Measurements from ENCODE around the gene LEMD1. TPM values are rescaled to one million over a fixed set of nuclear protein-coding genes. Genes with fewer than 3 reads are reported as not detected.

LEMD1 gene
- total RNA-seq, 1 experiment from 2014 or later, result not detected

DNA sequence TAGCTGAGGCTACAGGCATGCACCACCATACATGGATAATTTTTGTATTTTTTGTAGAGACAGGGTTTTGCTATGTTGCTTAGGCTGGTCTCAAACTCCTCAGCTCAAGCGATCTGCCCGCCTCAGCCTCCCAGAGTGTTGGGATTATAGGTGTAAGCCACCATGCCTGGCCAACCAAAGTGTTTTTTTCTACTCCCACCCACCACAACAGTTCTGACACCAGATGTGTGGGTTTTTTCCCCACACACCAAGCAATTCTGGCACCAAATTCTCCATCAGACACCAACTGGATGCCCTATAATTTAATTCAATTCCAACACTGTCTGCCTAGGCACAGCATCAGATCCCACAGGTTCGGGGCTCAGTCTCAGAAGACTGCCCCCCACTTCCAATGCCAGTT is 44.5 kb downstream of the LEMD1 start:
- intact Hi-C loops (cut with micrococcal nuclease; ENCODE audit: unreplicated experiment) (no loop called here), in situ Hi-C loops (cut with HindIII; ENCODE audit: low pct_unique_long_range_greater_than_20kb, low sequenced_read_pairs) (no loop called here)
- ChIA-PET POLR2A (no interaction called here), CTCF (no interaction called here)
- no peak for DNase-seq (ENCODE audit: low read depth, low spot score)
- H3K27me3 ChIP-seq (ENCODE audit: control insufficient read depth, insufficient read depth, low read length), result 0 out of 2 replicates have a peak, but pooled peaks cover 2% of the 10 kb centered on the region
- H3K4me3 ChIP-seq (ENCODE audit: low read depth in 2 of 2, low read length in 2 of 2), result no peak overlapping the region
- no peaks in the 10 kb centered on the region for H3K36me3 ChIP-seq (ENCODE audit: control insufficient read depth, insufficient read depth, low read length)
- ATAC-seq, result no peak
- H3K4me1 ChIP-seq (ENCODE audit: control insufficient read depth, insufficient read depth, low read length), result no peaks in the 10 kb centered on the region
- no peaks in the 10 kb centered on the region for H3K9me3 ChIP-seq (ENCODE audit: control insufficient read depth, insufficient read depth, low read depth, low read length)
- no TSS peak for BruUV-seq (replicated peaks)
- H3K27ac ChIP-seq (ENCODE audit: low read length), result no peak overlapping the region
- TF ChIP-seq POLR2AphosphoS5 (IDR thresholded peaks at IDR 0.05; ENCODE audit: low read depth, low read length) (no peak), TCF7L2 (IDR thresholded peaks at IDR 0.05; ENCODE audit: low read depth, low read length) (no peak), SIN3A (IDR thresholded peaks at IDR 0.05; ENCODE audit: borderline replicate concordance, insufficient read depth, low read depth, low read length) (no peak), CTCF (IDR thresholded peaks at IDR 0.05) (no peak)
- TF ChIP-seq, protein P1, sequence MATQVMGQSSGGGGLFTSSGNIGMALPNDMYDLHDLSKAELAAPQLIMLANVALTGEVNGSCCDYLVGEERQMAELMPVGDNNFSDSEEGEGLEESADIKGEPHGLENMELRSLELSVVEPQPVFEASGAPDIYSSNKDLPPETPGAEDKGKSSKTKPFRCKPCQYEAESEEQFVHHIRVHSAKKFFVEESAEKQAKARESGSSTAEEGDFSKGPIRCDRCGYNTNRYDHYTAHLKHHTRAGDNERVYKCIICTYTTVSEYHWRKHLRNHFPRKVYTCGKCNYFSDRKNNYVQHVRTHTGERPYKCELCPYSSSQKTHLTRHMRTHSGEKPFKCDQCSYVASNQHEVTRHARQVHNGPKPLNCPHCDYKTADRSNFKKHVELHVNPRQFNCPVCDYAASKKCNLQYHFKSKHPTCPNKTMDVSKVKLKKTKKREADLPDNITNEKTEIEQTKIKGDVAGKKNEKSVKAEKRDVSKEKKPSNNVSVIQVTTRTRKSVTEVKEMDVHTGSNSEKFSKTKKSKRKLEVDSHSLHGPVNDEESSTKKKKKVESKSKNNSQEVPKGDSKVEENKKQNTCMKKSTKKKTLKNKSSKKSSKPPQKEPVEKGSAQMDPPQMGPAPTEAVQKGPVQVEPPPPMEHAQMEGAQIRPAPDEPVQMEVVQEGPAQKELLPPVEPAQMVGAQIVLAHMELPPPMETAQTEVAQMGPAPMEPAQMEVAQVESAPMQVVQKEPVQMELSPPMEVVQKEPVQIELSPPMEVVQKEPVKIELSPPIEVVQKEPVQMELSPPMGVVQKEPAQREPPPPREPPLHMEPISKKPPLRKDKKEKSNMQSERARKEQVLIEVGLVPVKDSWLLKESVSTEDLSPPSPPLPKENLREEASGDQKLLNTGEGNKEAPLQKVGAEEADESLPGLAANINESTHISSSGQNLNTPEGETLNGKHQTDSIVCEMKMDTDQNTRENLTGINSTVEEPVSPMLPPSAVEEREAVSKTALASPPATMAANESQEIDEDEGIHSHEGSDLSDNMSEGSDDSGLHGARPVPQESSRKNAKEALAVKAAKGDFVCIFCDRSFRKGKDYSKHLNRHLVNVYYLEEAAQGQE (IDR thresholded peaks at IDR 0.05; ENCODE audit: insufficient read depth in 1 of 2, low read depth in 2 of 2, low read length in 1 of 2), result no peak

GRCh38 chr1:205376739-205377138 is 45.1 kb downstream of the LEMD1 start:
- Histone ChIP-seq H3K27me3 (ENCODE audit: control insufficient read depth, insufficient read depth, low read length) (0 out of 2 replicates have a peak, but pooled peaks cover 2% of the 10 kb centered on the region), H3K36me3 (ENCODE audit: control insufficient read depth, insufficient read depth, low read length) (no peaks in the 10 kb centered on the region), H3K4me1 (ENCODE audit: control insufficient read depth, insufficient read depth, low read length) (no peaks in the 10 kb centered on the region), H3K4me3 (ENCODE audit: low read depth in 2 of 2, low read length in 2 of 2) (no peak overlapping the region), H3K27ac (ENCODE audit: low read length) (no peak overlapping the region), H3K9me3 (ENCODE audit: control insufficient read depth, insufficient read depth, low read depth, low read length) (no peaks in the 10 kb centered on the region)
- TF ChIP-seq CTCF (IDR thresholded peaks at IDR 0.05) (no peak), POLR2AphosphoS5 (IDR thresholded peaks at IDR 0.05; ENCODE audit: low read depth, low read length) (no peak)
- POLR2A ChIA-PET, result interaction anchor here (0.5 kb wide), 1 partner anchor 252 kb away, joined by 6 read pairs; no protein-coding TSS in a partner anchor
- CTCF ChIA-PET, result interaction anchor here (0.7 kb wide), 1 partner anchor 40 kb away, joined by 3 read pairs; no protein-coding TSS in a partner anchor
- BruUV-seq (replicated peaks), result no TSS peak
- ATAC-seq, result peak; percentile 52; the same call in 1 of the 2 replicates
- DNase-seq (ENCODE audit: low read depth, low spot score), result no peak
- in situ Hi-C loops (cut with HindIII; ENCODE audit: low pct_unique_long_range_greater_than_20kb, low sequenced_read_pairs), result no loop called here
- intact Hi-C loops (cut with micrococcal nuclease; ENCODE audit: unreplicated experiment), result no loop called here
